ENCODE measurements around the gene POM121. TPM values are rescaled to one million over a fixed set of nuclear protein-coding genes. Genes with fewer than 3 reads are reported as not detected.
"Not testable (repeated sequence)": the region's sequence is repeated elsewhere in the genome, so short reads cannot be mapped to it uniquely, and the experiment has no call there.

Gene POM121
- total RNA-seq, 1 experiment from 2014 or later, result 79.0 TPM

DNA sequence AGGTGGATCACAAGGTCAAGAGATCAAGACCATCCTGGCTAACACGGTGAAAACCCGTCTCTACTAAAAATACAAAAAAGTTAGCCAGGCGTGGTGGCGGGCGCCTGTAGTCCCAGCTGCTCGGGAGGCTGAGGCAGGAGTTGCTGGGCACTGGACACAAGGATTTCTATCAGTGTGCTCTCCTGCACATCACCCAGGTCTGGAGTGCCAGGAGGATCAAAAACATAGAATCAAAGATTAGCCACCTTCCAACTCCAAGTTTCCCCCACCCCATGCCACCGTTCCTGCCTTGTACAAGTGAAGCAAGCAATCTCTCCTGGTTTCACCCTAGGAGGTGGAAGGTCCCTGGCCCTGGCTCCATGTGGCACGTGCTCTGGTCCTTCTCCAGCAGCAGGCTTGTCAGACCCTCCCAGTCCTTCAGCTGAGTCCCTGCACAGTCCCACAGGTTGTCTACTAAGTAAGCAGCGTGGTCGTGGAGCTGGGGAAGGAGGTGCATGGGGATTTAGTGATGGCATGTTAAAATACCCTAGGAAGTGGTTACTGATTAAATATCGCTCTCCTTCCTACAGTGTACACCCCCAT lies 73.1 kb downstream of the POM121 start:
- H3K4me3 Mint-ChIP-seq; H4K91ac ChIP-seq (ENCODE audit: insufficient read length, low read depth, low read length); H3K9me3 Mint-ChIP-seq; DNase-seq; H4K5ac ChIP-seq (ENCODE audit: insufficient read length, low read depth, low read length); H3K23me2 ChIP-seq (ENCODE audit: insufficient read length, low read depth, low read length, poor library complexity, severe bottlenecking); H2BK15ac ChIP-seq (ENCODE audit: low read depth, low read length); H2BK120ac ChIP-seq (ENCODE audit: low read depth, low read length, poor library complexity, severe bottlenecking); H2AFZ ChIP-seq (ENCODE audit: low read length); H3K27ac Mint-ChIP-seq; H3K23ac ChIP-seq (ENCODE audit: insufficient read length, low read depth, low read length); H3K18ac ChIP-seq (ENCODE audit: insufficient read length, low read depth, low read length); H3K79me1 ChIP-seq (ENCODE audit: insufficient read depth, low read depth, low read length, poor library complexity, severe bottlenecking); H3K4me1 ChIP-seq (ENCODE audit: insufficient read depth, low read length); H3K4me2 ChIP-seq (ENCODE audit: insufficient read depth, insufficient read length, low read length); H3K27ac ChIP-seq (ENCODE audit: insufficient read length, low read depth, low read length); H4K8ac ChIP-seq (replicated peaks; ENCODE audit: insufficient read length, low read depth, low read length); H2BK20ac ChIP-seq (ENCODE audit: low read depth, low read length, poor library complexity, severe bottlenecking); H3K27me3 ChIP-seq (ENCODE audit: insufficient read depth, low read length); H3K9me3 ChIP-seq (ENCODE audit: control insufficient read depth, low read depth, low read length); H2BK5ac ChIP-seq (ENCODE audit: insufficient read length, low read length); H2BK12ac ChIP-seq (ENCODE audit: insufficient read length, low read depth, low read length); H3T11ph ChIP-seq (ENCODE audit: low read length); H3K56ac ChIP-seq (ENCODE audit: insufficient read length, low read depth, low read length); H2AK5ac ChIP-seq (ENCODE audit: insufficient read length, low read length); H4K20me1 ChIP-seq (ENCODE audit: control insufficient read depth, insufficient read depth, insufficient read length); H3K9ac ChIP-seq (ENCODE audit: extremely low read depth, insufficient read length, low read length); H3K4me1 Mint-ChIP-seq; H3K27me3 Mint-ChIP-seq (ENCODE audit: low read depth); H3K79me2 ChIP-seq (ENCODE audit: insufficient read depth, low read length); H3K4ac ChIP-seq (ENCODE audit: low read depth, low read length); H3K14ac ChIP-seq (ENCODE audit: insufficient read depth, low read length); H3K36me3 Mint-ChIP-seq (ENCODE audit: insufficient read depth in 1 of 3, low read depth in 3 of 3): not testable (repeated sequence)
- WGBS (ENCODE audit: extremely low coverage, insufficient read length, low lambda C conversion rate), result no CpG with 5 or more reads among the region's 11 CpGs

Other genes with a start within 250 kb of the POM121 start
- 5.1 and 5.5 TPM in 2 replicates for gene TYW1B, start 96.9 kb upstream of the POM121 start, total RNA-seq (2021)
- gene TRIM74, start 44.4 kb downstream of the POM121 start, total RNA-seq (2021), result 0.26 TPM in 1 of 2 replicates, not detected in the other
- not detected in 2 replicates for gene SPDYE8, start 104.7 kb downstream of the POM121 start, total RNA-seq (2021)
- gene SPDYE11, start 132.8 kb downstream of the POM121 start, total RNA-seq (2021), result not detected in 2 replicates
- gene SPDYE9, start 160.9 kb downstream of the POM121 start, total RNA-seq (2021), result not detected in 2 replicates